HG02571 (cell line): Measurements from ENCODE around the gene SLC26A11.

ENCODE experiments used
- ATAC-seq: cut with Tn5 transposase; IDR thresholded peaks from one replicate; pipeline ENCODE4 v1.9.1; 2021; ENCODE audit warnings: mild to moderate bottlenecking, moderate library complexity; ENCODE audit not compliant: unreplicated experiment

Gene SLC26A11

DNA sequence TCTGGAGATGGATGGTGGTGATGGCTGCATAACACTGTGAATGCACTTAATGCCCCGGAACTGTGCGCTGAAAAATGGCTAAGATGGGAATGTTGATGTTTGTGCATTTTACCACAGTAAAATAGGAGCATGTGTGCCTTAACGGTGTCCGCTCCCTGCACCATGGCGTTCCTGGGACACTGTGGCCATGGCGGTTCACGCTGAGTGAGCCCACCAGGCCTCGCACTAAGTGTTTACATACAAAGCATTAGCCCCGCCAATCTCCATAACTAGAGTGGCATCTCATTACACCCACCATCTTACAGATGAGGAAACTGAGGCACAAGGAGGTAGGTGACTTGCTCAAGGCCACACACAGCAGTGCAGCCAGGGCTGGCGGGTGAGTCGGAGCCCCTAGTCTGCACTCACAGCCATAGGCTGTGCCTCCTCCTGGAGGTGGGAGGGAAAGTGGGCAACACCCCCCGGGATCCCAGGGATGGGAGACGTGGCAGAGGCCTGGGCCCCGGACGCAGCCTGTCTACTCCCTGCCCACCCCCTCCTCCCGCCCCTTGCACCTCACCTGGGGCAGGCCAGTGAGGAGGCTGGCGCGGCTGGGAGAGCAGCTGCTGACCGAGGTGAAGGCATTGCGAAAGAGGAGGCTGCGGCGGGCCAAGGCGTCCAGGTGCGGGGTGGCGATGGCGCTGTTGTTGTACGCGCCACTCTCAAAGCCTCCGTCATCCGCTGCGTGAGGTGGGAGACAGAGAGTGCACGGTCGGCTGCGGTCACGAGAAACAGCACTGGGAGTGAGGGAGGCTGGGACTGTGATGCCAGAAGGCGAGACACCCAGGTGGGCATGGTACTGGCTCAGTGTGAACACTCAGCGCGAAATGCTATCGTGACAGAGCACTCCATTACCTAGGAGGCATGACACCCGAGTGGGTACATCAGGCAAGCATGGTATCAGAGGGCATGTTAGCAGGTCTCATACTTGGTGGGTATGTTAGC lies 3.5 kb upstream of the SLC26A11 start:
- no peak for ATAC-seq

DNA sequence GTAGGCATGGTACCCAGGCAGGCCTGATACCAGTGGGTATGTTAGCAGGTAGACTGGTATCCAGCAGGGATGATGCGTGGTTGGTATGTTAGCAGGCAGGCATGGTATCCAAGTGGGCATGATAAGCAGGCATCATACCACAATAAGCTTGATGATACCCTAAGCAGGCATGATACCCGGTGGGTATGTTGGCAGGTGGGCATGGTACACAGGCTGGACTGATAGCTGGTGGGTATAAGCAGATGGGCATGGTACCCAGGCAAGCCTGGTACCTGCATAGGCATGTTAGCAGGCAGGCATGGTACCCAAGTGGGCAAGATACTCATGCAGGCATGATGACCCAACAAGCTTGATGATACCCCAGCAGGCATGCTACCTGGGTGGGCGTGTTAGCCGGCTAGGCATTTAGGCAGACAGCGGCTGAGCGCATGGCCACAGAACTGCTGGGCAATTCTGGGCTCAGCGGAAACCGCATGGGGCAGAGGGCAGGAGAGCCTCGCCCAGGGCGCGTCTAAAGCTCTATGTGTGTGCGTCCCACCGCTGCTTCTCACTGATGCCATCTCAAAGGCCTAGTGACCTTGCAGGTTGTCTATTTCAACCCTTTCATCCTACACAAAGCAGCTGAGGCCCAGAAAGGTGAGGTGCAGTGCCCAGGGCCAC lies 2.4 kb upstream of the SLC26A11 start:
- ATAC-seq = no peak

DNA sequence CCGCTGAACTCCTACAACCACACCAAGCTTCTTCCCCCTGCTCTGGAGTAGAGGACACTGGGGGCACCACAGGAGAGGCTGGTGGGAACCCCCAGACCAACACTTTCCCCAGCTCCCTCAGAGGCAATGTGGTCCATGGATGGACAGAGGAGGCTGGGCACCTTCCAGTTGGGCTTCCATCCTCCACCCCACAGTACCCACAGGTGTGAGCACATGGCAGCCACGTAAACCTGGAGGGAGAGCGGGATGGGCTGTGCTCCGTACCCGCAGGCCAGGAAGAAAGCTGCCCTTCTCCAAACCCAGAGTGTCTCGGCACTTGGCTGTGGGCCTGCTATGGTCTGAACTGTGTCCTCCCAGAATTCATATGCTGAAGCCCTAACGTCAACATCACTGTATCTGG lies 1.8 kb upstream of the SLC26A11 start:
- no peak for ATAC-seq

DNA sequence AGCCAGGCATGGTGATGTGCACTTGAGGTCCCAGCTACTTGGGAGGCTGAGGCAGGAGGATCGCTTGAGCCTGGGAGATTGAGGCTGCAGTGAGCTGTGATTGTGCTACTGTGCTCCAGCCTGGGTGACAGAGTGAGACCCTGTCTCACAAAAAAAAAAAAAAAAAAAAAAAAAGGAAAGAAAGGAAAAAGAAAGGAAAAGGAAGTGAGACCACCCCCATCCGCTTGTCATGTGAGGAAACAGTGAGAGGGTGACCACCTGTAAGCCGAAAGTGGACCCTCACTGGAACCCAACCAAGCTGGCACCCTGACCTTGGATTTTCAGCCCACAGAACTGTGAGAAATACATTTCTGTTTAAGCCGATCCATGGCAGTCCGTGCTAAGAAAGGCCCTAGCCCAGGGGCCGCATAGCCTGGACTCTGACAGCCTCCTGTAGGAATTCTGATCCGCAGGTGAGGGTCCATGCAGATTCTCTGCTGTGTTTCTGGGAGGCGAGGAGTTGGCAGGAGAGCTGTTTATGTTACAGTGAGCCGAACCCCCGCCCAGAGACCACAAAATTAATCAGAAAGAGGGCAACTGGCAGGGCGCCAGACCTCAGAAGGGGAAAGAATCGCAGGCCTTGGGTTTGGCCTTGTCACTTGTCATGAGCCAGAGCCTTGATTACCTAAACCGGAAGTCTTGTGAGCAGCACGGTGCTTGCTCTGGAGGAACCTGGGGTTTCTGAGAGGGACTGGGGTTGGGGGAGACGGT lies 1.0 kb upstream of the SLC26A11 start:
- no peak for ATAC-seq

DNA sequence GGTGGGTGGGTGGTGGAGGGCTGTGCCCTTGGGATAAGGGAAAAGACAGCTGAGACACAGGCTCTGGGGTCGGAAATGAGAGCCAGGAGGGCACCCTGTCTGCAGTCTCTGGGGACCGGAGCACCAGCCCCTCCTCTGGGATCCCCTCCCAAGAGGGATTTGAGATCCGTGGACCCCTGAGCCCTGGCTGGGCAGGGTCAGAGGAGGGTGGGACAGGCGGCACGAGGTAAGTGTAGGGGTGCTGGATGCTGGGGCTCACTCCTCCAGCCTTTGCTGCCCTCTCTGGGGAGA lies 519 bp upstream of the SLC26A11 start:
- no peak for ATAC-seq

DNA sequence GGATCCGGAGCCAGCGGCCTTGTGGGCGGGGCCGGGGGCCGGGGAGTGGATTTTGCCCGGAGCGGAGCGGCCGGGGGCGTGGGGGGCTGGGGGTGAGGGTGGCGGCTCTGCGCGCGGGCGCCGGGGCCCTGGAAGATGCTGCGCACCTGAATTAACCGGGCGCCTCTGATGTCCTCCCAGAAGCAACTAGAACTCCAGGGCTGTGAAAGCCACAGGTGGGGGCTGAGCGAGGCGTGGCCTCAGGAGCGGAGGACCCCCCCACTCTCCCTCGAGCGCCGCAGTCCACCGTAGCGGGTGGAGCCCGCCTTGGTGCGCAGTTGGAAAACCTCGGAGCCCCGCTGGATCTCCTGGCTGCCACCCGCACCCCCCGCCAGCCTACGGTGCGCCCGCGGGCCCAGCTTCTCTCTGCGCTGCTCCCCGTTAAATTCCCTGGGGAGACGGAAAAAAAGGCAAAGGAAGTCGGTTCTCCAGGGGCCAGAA lies 549 bp downstream of the SLC26A11 start:
- ATAC-seq = no peak

DNA sequence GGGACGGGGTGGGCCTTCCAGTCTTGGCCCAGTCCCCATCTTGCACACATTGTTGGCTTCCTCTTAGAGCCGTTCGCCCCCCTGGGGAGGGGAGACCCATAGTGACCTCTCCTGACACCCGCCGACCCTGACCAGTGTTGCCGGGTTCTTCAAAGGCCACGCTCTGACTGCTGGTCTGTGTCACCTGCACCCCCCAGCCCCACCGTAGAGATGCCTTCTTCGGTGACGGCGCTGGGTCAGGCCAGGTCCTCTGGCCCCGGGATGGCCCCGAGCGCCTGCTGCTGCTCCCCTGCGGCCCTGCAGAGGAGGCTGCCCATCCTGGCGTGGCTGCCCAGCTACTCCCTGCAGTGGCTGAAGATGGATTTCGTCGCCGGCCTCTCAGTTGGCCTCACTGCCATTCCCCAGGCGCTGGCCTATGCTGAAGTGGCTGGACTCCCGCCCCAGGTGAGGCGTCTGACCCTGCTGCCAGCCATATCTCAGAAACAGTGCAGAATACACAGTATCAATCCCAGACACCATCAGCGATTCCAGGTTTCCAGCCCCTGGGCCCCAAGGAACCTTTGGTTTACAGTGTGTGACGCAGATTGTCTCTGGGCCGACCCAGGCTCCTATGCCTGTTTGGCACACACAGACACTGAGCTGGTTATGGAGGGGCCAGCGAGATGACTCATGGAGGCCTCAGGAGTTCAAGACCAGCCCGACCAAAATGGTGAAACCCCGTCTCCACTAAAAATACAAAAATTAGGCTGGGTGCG lies 1.3 kb downstream of the SLC26A11 start:
- ATAC-seq = no peak

DNA sequence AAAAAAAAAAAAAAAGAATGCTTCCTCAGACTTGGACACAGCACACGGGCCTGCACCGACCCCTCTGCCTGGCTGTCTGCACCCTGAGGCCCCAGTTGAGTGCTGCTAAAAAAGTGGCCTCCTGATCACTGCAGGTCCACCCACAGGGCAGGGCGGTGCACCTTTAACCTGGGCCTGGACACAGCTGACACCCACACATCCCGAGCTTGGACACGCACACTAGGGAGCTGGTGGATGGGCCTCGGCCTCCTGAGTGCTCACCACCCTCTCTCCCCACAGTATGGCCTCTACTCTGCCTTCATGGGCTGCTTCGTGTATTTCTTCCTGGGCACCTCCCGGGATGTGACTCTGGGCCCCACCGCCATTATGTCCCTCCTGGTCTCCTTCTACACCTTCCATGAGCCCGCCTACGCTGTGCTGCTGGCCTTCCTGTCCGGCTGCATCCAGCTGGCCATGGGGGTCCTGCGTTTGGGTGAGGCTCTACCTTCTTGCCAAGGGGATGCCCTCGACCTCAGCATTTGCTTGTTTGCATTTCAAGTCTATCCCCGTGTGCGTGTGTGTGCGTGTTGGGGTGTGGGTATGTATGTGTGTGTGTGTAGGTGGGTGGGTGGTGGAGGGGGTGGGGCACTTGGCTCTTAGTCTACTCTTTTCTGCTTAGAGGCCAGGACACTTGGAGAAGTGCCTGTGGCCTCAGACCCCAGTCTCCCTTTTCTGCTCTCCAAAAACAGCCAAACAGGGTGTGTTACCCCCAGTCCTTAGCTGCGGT lies 2.3 kb downstream of the SLC26A11 start:
- ATAC-seq = no peak

DNA sequence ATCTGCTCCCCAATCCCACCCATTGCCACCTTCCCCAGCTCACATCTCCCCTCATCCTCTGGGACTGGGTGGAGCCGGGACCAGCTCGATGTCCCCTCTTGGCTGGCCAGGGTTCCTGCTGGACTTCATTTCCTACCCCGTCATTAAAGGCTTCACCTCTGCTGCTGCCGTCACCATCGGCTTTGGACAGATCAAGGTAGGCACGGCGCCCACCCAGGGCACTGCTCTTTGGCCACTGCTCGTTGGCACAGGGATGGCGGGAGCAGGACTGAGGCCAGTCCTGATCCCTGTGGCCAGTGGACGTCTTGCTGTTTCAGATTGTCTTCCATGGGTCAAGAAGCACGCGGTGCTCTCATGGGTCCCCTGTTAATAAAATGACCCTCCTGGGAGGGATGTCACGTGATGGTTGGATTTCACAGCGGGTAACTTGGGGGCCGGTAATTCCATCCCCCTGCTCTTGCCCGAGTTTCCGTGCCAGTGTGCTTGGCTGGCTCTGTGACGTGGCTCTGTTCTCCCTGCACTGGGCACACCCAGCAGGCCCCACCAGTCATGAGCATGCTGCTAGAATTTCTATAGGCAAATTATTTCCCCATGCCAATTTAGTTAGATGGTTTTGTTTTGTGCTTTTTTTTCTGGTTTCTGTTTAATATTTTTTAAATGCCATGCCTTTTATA lies 3.1 kb downstream of the SLC26A11 start:
- no peak for ATAC-seq

DNA sequence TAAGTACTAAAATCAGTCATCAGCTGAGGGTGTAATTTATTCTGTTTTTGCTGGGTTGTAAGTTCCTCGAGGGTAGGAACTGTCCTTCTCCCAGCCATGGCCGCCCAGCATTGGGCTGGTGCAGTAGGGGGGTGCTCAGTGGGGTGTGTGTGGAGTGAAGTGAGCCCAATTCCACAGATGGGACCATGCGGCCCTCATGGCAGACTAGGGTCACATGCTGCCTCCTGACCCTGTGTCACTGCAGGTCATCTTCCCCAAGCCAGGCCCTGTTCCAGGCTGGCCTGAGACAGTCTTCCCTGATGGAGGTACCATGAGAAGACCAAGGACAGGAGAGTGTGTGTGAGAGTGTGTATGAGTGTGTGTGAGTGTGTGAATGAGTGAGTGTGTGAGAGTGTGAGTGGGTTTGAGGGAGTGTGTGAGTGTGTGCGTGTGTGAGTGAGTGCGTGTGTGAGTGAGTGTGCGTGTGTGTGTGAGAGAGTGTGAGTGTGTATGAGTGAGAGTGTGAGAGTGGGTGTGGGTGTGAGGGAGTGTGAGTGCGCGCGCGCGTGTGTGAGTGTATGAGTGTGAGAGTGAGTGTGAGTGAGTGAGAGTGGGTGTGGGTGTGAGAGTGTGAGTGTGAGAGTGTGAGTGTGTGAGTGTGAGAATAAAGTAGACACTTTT lies 3.7 kb downstream of the SLC26A11 start:
- ATAC-seq = no peak

DNA sequence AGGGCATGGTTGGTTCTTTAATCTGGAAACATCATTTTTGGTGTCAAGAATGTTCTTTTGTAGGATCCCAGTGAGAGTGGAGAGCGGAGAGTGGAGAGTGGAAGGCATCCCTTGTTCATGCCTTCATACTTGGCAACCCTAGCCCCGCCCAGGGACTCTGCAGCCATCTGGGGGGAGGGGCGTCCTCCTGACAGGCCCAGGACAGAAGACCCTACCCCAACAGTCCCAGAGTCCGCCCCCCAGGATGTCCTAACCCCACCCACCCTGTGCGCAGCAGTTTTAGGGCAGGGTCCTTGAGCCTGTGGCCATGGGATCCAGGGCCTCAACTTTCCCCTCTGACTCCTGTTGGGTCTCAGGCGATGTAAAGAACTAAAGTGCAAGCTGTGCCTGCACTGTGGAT lies 4.5 kb downstream of the SLC26A11 start:
- no peak for ATAC-seq

DNA sequence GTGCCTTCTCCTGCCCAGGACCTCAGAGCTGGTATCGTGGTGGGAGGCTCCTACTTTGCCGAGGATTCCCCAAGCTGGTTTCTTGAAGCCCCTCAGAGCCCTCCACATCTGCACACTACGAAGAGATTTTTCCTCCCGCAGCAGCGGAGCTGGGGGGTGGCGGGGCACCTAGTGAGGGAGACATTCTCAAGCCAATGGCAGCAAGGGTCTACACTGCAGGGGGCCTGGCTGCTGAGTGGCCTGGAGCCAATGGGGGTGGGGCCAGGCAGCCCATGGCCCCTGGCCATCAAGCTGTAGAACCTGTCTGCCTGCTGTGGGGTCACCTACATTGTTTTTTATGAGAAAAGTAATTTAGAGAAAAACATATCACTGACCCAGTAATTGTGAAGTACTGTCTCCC lies 5.0 kb downstream of the SLC26A11 start:
- no peak for ATAC-seq

DNA sequence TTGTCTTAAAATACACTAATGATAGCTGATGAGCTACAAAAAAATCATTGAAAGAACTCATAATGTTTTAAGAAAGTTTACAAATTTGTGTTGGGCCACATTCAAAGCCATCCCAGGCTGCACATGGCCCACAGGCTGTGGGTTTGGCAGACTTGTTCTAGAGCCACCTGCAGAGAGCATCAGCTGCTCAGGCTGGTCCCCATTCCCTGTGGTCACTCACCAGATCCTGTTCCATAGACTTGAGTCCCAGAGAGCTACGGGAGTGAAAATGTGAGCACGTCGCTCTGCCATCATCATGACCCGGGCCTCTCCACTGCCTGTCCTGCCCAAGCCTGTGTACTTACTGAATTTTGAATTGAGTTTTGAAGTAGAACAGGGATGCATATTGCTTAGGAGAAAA lies 6.9 kb downstream of the SLC26A11 start:
- ATAC-seq = no peak

DNA sequence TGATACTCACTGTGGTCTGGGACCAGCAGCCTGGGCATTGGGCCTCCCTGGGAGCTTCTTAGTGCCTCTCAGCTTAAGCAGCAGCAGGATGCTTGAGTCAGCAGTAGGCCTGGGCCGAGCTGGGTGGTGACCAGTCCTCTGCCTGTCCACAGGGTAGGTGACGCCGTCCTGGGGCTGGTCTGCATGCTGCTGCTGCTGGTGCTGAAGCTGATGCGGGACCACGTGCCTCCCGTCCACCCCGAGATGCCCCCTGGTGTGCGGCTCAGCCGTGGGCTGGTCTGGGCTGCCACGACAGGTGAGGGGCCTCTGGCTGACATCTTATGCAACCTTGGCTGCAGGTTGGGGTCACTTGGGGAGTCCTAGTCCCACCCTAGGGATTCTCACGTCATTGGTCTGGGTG lies 7.4 kb downstream of the SLC26A11 start:
- no peak for ATAC-seq

DNA sequence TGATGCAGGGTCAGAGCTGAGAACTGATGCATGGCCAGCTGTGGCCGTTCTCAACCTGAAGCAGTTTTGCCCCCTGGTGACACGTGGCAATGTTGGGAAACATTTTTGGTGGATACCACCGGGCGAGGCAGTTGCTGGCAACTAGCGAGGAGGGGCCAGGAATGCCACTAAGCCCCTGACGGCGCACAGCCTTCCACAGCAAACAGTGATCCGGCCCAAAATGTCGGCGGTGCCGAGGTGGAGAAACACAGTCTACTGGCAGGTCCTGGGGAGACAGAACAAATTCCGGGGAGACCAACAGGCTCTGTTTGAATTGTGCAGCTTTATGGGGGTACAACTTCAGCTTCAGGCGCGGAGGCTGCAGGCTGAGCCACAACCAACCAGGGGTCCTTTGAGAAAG lies 8.2 kb downstream of the SLC26A11 start:
- ATAC-seq = no peak

DNA sequence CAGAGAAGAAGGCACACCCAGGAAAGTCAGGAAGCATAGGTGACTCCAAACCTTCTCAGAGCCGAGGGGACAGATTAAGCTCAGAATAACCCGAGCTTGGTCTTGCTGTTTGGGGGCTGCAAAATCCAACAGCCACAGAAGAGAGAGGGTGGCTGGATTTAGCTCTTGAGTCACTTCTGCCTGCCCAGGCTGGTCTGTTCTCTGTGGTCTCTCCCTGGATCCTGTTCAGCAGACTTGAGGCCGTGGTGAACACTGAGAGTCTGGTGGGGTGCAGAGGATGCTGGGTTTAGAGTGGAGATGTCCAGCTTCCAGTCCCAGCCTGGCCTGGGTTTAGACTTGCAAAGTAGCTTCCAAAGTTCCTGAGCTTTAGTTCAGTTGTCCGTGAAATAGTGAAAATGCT lies 8.8 kb downstream of the SLC26A11 start:
- no peak for ATAC-seq

DNA sequence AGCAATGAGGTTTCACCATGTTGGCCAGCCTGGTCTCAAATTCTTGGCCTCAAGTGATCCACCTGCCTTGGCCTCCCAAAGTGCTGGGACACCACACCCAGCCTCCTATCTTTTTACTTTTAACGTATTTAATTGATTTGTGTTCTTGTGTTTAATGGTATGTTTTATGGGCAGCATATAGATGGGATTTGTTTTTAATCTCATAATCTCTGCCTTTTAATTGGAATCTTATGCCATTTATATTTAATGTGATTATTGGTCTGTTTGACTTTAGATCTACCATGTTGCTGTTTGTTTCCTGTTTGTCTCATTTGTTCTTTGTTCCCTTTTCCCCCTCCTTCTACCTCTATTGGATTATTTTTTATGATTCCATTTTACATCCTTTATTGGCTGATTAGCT lies 12.2 kb downstream of the SLC26A11 start:
- no peak for ATAC-seq

DNA sequence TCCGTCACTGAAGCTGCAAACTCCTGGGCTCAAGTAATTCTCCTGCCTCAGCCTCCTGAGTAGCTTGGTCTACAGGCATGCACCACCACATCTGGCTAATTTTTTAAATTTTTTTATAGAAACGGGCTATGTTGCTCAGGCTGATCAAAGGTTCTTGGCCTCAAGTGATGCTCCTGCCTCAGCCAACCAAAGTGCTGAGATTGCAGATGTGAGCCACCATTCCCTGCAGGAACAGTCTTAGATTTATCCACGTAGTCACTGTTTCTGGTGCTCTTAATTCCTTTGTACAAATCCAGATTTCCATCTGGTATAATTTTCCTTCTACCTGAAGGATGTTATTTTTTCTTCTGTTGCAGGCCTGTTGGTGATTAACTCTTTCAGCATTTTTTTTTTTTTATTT lies 13.0 kb downstream of the SLC26A11 start:
- ATAC-seq = no peak

DNA sequence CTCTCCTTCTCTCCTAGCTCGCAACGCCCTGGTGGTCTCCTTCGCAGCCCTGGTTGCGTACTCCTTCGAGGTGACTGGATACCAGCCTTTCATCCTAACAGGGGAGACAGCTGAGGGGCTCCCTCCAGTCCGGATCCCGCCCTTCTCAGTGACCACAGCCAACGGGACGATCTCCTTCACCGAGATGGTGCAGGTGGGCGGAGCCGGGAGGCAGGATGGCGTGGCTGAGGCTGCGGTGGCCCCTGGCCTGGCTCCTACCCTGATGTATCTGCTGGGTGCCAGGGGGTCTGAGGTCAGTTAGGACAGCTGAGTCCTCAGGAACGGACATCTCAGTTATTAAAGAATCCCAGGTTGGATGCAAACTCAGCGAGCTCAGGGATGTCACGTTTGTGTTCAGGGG lies 16.7 kb downstream of the SLC26A11 start:
- ATAC-seq = no peak
